Tibial artery (tissue), 4 donors: Measurements from ENCODE around the gene RTP2.
A peak's percentile ranks its signal among the peaks of the same experiment; 100 is the strongest.

Source experiments
- DNase-seq, 2 donors: peaks; one replicate each; pipeline ENCODE4 v3.0.0-alpha.2; 2019
- H3K27ac ChIP-seq, 2 donors: fragments of 200-600 bp; sonication (generic) in 1 of 2; 1 replicate in 1 of 2; 2 replicates in 1 of 2; pipeline ENCODE4 v1.5.1; 2018 to 2019; ENCODE audit warnings: mild to moderate bottlenecking in 1 of 2
- H3K27me3 ChIP-seq, 2 donors: fragments of 200-600 bp; sonication (generic) in 1 of 2; one replicate each; pipeline versions ENCODE4 v1.5.1 to v1.6.0; 2016 to 2019
- H3K36me3 ChIP-seq, 3 donors: fragments of 200-600 bp; sonication (generic) in 2 of 3; one replicate each; pipeline ENCODE4 v1.5.1; 2016 to 2019; ENCODE audit warnings: mild to moderate bottlenecking in 2 of 3
- H3K4me1 ChIP-seq, 4 donors: fragments of 200-600 bp; sonication (generic) in 2 of 4; 1 replicate in 3 of 4; 2 replicates in 1 of 4; pipeline ENCODE4 v1.5.1; 2016 to 2019
- H3K4me3 ChIP-seq, 2 donors: fragments of 200-600 bp; sonication (generic) in 1 of 2; 1 replicate in 1 of 2; 2 replicates in 1 of 2; pipeline ENCODE4 v1.5.1; 2018 to 2019; ENCODE audit warnings: mild to moderate bottlenecking in 2 of 2
- H3K9me3 ChIP-seq, 3 donors: fragments of 200-600 bp; sonication (generic) in 1 of 3; one replicate each; pipeline ENCODE4 v1.5.1; 2016 to 2019
- intact Hi-C: fragments of 100-400 bp; cut with DNase I; formaldehyde crosslinking; loops from one replicate; pipeline ENCODE4 v1.15.0; 2023; ENCODE audit warnings: low total_unique reads
- TF ChIP-seq, protein P1 (sequence below), 2 experiments: fragments of 200-600 bp in 1 of 2; fragments of 450-650 bp in 1 of 2; IDR thresholded peaks; one replicate each; pipeline ENCODE4 v1.5.1; 2017 to 2019; ENCODE audit warnings: antibody characterized with exemption in 2 of 2, mild to moderate bottlenecking in 1 of 2, moderate library complexity in 1 of 2

RTP2 gene

DNA sequence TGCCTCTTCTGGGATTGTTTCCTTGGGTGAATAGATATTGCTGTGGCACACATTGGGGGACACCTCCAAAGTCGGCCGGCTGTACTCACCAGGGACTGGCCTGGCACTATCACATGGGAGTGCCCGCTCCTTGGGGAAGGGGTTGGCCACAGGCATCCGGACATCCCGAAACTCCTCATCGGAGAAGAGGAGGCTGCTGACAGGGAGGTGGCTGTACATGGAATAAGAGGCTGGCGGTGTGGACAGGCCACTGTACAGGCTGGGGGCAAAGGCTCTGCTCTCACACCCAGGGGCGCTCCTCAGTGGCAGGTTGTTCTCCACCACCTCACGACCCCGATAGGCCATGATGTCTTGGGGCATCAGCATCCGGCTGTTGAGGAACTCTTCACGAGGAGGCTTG is 27.2 kb upstream of the RTP2 start:
- DNase-seq = peak in 1 of 2 donors; percentile 62
- TF ChIP-seq, protein P1, sequence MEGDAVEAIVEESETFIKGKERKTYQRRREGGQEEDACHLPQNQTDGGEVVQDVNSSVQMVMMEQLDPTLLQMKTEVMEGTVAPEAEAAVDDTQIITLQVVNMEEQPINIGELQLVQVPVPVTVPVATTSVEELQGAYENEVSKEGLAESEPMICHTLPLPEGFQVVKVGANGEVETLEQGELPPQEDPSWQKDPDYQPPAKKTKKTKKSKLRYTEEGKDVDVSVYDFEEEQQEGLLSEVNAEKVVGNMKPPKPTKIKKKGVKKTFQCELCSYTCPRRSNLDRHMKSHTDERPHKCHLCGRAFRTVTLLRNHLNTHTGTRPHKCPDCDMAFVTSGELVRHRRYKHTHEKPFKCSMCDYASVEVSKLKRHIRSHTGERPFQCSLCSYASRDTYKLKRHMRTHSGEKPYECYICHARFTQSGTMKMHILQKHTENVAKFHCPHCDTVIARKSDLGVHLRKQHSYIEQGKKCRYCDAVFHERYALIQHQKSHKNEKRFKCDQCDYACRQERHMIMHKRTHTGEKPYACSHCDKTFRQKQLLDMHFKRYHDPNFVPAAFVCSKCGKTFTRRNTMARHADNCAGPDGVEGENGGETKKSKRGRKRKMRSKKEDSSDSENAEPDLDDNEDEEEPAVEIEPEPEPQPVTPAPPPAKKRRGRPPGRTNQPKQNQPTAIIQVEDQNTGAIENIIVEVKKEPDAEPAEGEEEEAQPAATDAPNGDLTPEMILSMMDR (IDR thresholded peaks at IDR 0.05) = no peak
- no peak overlapping the region for H3K27ac ChIP-seq

DNA sequence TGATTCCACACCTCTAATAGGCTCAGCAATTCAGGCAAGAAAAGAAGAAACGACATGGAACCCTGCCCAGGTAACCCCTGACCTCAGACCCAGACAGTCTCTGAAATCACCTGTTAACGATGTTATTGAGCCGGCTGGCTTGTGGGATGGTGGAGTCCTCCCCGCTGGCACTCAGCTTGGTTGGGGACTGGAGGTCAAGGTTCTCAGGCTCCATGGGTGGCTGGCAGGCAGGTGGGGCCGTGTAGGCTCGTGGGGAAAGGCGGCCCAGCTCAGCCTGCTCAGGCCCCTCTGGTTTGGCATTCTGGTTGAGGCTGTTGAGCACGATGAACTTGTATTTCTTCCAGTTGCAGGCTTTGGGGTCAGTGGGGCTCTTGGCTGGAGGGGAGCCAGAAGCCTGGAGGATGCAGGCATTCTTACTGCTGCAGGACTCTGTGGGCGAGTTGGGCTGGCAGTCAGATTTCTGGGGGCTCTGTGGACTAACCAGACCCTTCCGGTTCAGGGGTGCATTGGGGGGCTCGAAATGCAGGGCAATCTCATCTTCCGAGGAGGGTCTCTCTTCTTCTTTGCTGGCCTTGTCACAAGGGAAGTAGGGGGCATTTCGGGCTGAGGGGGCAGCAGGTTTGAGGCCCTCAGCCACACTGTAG is 26.7 kb upstream of the RTP2 start:
- intact Hi-C loops = no loop called here
- DNase-seq = peak in 1 of 2 donors; percentile 65
- TF ChIP-seq, protein P1 (IDR thresholded peaks at IDR 0.05) = no peak
- peaks cover 99 to 100% (median 100%) of the 10 kb centered on the region in 3 donors for H3K36me3 ChIP-seq
- no peak overlapping the region for H3K4me3 ChIP-seq
- H3K27ac ChIP-seq = no peak overlapping the region
- peaks cover 0 to 3% (median 0%) of the 10 kb centered on the region in 4 donors for H3K4me1 ChIP-seq
- no peaks in the 10 kb centered on the region for H3K9me3 ChIP-seq
- no peaks in the 10 kb centered on the region for H3K27me3 ChIP-seq

More for the DNA sequence above, 27.2 kb upstream of the RTP2 start:
- Histone ChIP-seq H3K9me3 (no peaks in the 10 kb centered on the region), H3K36me3 (peaks cover 99 to 100% (median 100%) of the 10 kb centered on the region in 3 donors), H3K27me3 (no peaks in the 10 kb centered on the region), H3K4me1 (peaks cover 0 to 3% (median 0%) of the 10 kb centered on the region in 4 donors), H3K4me3 (no peak overlapping the region)
- intact Hi-C loops = no loop called here

DNA sequence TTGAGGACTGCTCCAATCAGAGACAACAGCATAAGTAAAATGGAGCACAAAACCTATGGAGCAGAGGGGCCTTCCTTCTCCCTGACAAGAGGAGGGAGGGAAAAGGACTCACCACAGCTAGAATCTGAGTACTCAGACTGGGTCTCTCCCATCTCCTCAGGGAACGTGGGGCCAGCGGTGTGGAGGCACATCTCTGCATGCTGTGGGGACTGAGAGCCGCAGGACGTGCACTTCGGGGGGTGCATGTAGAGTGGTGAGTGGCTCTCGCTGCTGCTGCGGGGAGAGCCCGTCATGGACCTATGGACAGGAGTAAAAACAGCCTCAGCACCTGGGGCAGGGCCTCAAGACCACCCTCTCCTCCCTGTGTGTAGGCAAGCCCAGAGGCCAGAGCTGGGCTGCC is 25.9 kb upstream of the RTP2 start:
- Histone ChIP-seq H3K27me3 (no peaks in the 10 kb centered on the region), H3K4me1 (no peaks in the 10 kb centered on the region), H3K27ac (no peak overlapping the region), H3K4me3 (no peak overlapping the region), H3K36me3 (peaks cover 99 to 100% (median 100%) of the 10 kb centered on the region in 3 donors), H3K9me3 (no peaks in the 10 kb centered on the region)
- TF ChIP-seq, protein P1 (IDR thresholded peaks at IDR 0.05) = no peak
- peak in 1 of 2 donors; percentile 65 for DNase-seq
- intact Hi-C loops = no loop called here

DNA sequence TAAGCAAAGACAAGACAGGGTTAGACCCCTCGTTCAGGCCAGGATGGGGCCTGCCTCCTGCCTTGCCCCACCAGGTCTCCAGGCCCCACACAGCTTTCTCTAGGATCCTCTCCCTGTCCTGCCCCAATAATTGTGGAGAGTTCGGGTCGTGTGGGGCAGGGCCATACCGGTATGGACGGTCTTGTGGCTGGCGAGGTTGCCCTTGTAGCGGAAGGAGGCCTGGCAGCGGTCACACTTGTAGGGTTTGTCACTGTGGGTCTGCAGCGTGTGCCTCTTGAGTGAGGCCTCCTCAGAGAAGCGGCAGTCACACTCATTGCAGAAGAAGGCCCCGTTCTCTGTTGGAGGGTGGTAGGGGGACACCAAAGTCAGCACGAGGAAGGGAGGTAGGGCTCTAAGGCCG is 24.2 kb upstream of the RTP2 start:
- H3K36me3 ChIP-seq = peaks cover 98 to 100% (median 100%) of the 10 kb centered on the region in 3 donors
- no peak overlapping the region for H3K27ac ChIP-seq
- intact Hi-C loops = no loop called here

DNA sequence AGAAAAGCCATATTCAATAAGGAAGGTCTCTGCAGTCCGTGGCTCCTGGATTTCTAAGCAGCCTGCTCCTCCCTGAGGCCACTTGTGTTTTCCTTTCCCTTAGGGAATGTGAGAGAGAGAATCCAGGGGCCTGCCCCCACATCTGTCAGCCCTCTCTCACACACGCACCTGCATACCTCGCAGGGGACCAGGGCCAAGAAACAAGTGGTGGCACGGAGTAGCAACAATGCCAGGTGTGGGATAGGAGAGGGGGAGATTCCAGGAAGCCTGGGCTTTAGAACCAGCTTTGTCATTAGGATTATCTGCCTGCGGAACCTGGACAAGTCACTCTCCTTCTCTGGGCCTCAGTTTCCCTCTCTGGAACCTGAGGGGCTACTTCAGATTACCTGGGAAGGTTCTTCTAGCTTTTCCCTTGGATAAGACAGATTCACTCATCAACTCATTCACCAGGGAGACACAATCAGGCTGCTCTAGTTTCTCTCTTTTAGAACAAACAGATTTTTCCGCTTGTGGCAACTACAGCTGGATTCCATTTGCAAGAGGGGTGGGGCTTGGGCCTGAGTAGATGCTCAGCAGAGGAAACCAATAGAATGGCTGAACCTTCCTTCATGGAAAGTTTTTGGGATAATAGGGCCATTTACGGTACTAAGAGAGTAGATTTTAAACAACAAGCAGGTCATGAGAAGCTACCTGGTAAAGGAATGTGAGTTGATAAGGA is 23.5 kb upstream of the RTP2 start:
- no peaks in the 10 kb centered on the region for H3K27me3 ChIP-seq
- H3K4me3 ChIP-seq = no peak overlapping the region
- H3K36me3 ChIP-seq = peaks cover 98 to 100% (median 100%) of the 10 kb centered on the region in 3 donors
- intact Hi-C loops = no loop called here
- TF ChIP-seq, protein P1 (IDR thresholded peaks at IDR 0.05) = no peak
- no peaks in the 10 kb centered on the region for H3K4me1 ChIP-seq
- H3K27ac ChIP-seq = no peak overlapping the region
- H3K9me3 ChIP-seq = no peaks in the 10 kb centered on the region
- no peak for DNase-seq

More for the DNA sequence above, 24.2 kb upstream of the RTP2 start:
- TF ChIP-seq, protein P1 (IDR thresholded peaks at IDR 0.05) = no peak
- Histone ChIP-seq H3K9me3 (no peaks in the 10 kb centered on the region), H3K4me3 (no peak overlapping the region), H3K4me1 (no peaks in the 10 kb centered on the region), H3K27me3 (no peaks in the 10 kb centered on the region)
- DNase-seq = no peak
